IMR-90 (cell line): ENCODE measurements around the gene ADAMTS9. TPM values are rescaled to one million over a fixed set of nuclear protein-coding genes. Genes with fewer than 3 reads are reported as not detected.

Experiments
- ATAC-seq: fragments of 200-7000 bp; cut with Tn5 transposase; 2 replicates; pipeline ENCODE4 v1.9.1; 2020; ENCODE audit warnings: low read depth, mild to moderate bottlenecking, moderate library complexity
- BruUV-seq: library from RNA; stranded (reverse); fragments of 400-500 nt; replicated peaks from 2 replicates; lab custom pipeline; 2021; lab: Mats Ljungman, UMichigan
- CTCF ChIA-PET: fragments of 300-600 bp; formaldehyde crosslinking; extraction: SDS; loops from one replicate; lab custom pipeline; 2021; ENCODE audit warnings: antibody characterized with exemption; lab: Yijun Ruan, JAX
- POLR2A ChIA-PET: fragments of 300-600 bp; sonication (Branson Sonifier 250); formaldehyde crosslinking; loops from one replicate; lab custom pipeline; 2022; ENCODE audit warnings: antibody characterized with exemption; ENCODE audit not compliant: unreplicated experiment; lab: Charles Lee
- DNase-seq: peaks from one replicate; pipeline ENCODE4 v3.0.0; 2013
- H2AFZ ChIP-seq: replicated peaks from 2 replicates; pipeline ENCODE3; 2013; ENCODE audit warnings: low read length, mild to moderate bottlenecking; ENCODE audit not compliant: poor library complexity
- H2AK5ac ChIP-seq: 2 replicates; pipeline ENCODE4 v1.6.1; 2013; ENCODE audit warnings: low read depth, low read length, inconsistent platforms
- H2AK9ac ChIP-seq: replicated peaks from 2 replicates; pipeline ENCODE3; 2013; ENCODE audit warnings: mild to moderate bottlenecking, low read depth, low read length, moderate library complexity; ENCODE audit not compliant: poor library complexity
- H2BK120ac ChIP-seq: 2 replicates; pipeline ENCODE4 v1.6.1; 2013; ENCODE audit warnings: low read depth, low read length, inconsistent platforms
- H2BK15ac ChIP-seq: 3 replicates; pipeline ENCODE4 v1.6.1; 2013; ENCODE audit warnings: low read depth, low read length, inconsistent platforms
- H2BK20ac ChIP-seq: 2 replicates; pipeline ENCODE4 v1.6.1; 2013; ENCODE audit warnings: low read depth, mild to moderate bottlenecking, inconsistent platforms, low read length, moderate library complexity
- H2BK5ac ChIP-seq: 2 replicates; pipeline ENCODE4 v1.6.1; 2013; ENCODE audit warnings: mild to moderate bottlenecking, low read depth, low read length, inconsistent platforms; ENCODE audit not compliant: poor library complexity, severe bottlenecking
- H3K14ac ChIP-seq: replicated peaks from 2 replicates; pipeline ENCODE4 v1.6.1; 2013; ENCODE audit warnings: low read depth, low read length, inconsistent platforms
- H3K18ac ChIP-seq: 2 replicates; pipeline ENCODE4 v1.6.1; 2013; ENCODE audit warnings: low read depth, low read length, control low read depth
- H3K23ac ChIP-seq: 2 replicates; pipeline ENCODE4 v1.6.1; 2013; ENCODE audit warnings: low read depth, low read length, inconsistent platforms
- H3K27ac ChIP-seq: 2 replicates; pipeline ENCODE4 v1.5.1; 2013; ENCODE audit warnings: mild to moderate bottlenecking, control low read depth, low read length; ENCODE audit not compliant: insufficient read depth
- H3K27me3 ChIP-seq: 2 replicates; pipeline ENCODE4 v1.6.1; 2013; ENCODE audit warnings: low read length; ENCODE audit not compliant: control insufficient read depth, insufficient read depth
- H3K36me3 ChIP-seq: 2 replicates; pipeline ENCODE4 v1.6.1; 2013; ENCODE audit warnings: low read length, mixed read lengths; ENCODE audit not compliant: control insufficient read depth, insufficient read depth
- H3K4ac ChIP-seq: 2 replicates; pipeline ENCODE4 v1.6.1; 2013; ENCODE audit warnings: low read depth, low read length, inconsistent platforms
- H3K4me1 ChIP-seq: 2 replicates; pipeline ENCODE4 v1.6.1; 2013; ENCODE audit warnings: low read length, mixed read lengths; ENCODE audit not compliant: control insufficient read depth, insufficient read depth
- H3K4me2 ChIP-seq: 2 replicates; pipeline ENCODE4 v1.6.1; 2013; ENCODE audit warnings: low read depth, mild to moderate bottlenecking, control low read depth, low read length, moderate library complexity
- H3K4me3 ChIP-seq: 2 replicates; pipeline ENCODE4 v1.5.1; 2013; ENCODE audit warnings: low read depth, mild to moderate bottlenecking, control low read depth, low read length, moderate library complexity; ENCODE audit not compliant: insufficient read depth
- H3K56ac ChIP-seq: 2 replicates; pipeline ENCODE4 v1.6.1; 2013; ENCODE audit warnings: low read length, inconsistent platforms; ENCODE audit not compliant: insufficient read depth; ENCODE audit errors: extremely low read depth
- H3K79me1 ChIP-seq, 2 experiments: 2 replicates each; pipeline ENCODE4 v1.6.1; 2013; ENCODE audit warnings: low read length in 2 of 2, inconsistent platforms in 1 of 2, low read depth in 1 of 2
- H3K9ac ChIP-seq: 2 replicates; pipeline ENCODE4 v1.6.1; 2013; ENCODE audit warnings: low read depth, low read length, control low read depth
- H3K9me1 ChIP-seq: 2 replicates; pipeline ENCODE4 v1.6.1; 2013; ENCODE audit warnings: low read length, inconsistent platforms; ENCODE audit not compliant: insufficient read depth
- H3K9me3 ChIP-seq: 2 replicates; pipeline ENCODE4 v1.6.1; 2013; ENCODE audit warnings: low read length; ENCODE audit not compliant: control insufficient read depth, insufficient read depth
- H4K20me1 ChIP-seq: 2 replicates; pipeline ENCODE4 v1.6.1; 2013; ENCODE audit warnings: low read length, inconsistent platforms; ENCODE audit not compliant: insufficient read depth
- H4K5ac ChIP-seq: 2 replicates; pipeline ENCODE4 v1.6.1; 2013; ENCODE audit warnings: mild to moderate bottlenecking, low read depth, low read length, control low read depth
- H4K8ac ChIP-seq, 2 experiments: 2 replicates each; pipeline ENCODE4 v1.6.1; 2013; ENCODE audit warnings: low read depth in 2 of 2, low read length in 2 of 2, control low read depth in 1 of 2, inconsistent platforms in 1 of 2
- H4K91ac ChIP-seq: 2 replicates; pipeline ENCODE4 v1.6.1; 2013; ENCODE audit warnings: low read depth, low read length, inconsistent platforms; ENCODE audit not compliant: insufficient read depth
- CEBPB ChIP-seq: IDR thresholded peaks from 2 replicates; pipeline ENCODE4 v1.6.1; 2012; ENCODE audit warnings: low read depth, low read length, improper control_type of control experiment
- CTCF ChIP-seq: conservative IDR thresholded peaks from 2 replicates; pipeline ENCODE4 v1.5.1; 2012; ENCODE audit warnings: mild to moderate bottlenecking, low read depth, low read length, improper control_type of control experiment
- FOS ChIP-seq: fragments of 150-350 bp; IDR thresholded peaks from 2 replicates; pipeline ENCODE4 v1.6.1; 2016; ENCODE audit warnings: low read depth, low read length
- MAFK ChIP-seq: IDR thresholded peaks from 2 replicates; pipeline ENCODE4 v1.6.1; 2012; ENCODE audit warnings: low read depth, low read length, improper control_type of control experiment
- MAZ ChIP-seq: IDR thresholded peaks from 2 replicates; pipeline ENCODE4 v1.6.1; 2012; ENCODE audit warnings: low read depth, mild to moderate bottlenecking, low read length, improper control_type of control experiment, moderate library complexity, borderline replicate concordance
- MXI1 ChIP-seq: IDR thresholded peaks from 2 replicates; pipeline ENCODE4 v1.6.1; 2012; ENCODE audit warnings: low read depth, mild to moderate bottlenecking, low read length, moderate library complexity, borderline replicate concordance
- NFE2L2 ChIP-seq: fragments of 150-350 bp; IDR thresholded peaks from 2 replicates; pipeline ENCODE4 v1.6.1; 2016; ENCODE audit warnings: low read depth, mild to moderate bottlenecking, low read length
- POLR2A ChIP-seq: IDR thresholded peaks from 2 replicates; pipeline ENCODE4 v1.6.1; 2012; ENCODE audit warnings: mild to moderate bottlenecking, low read depth, low read length
- RCOR1 ChIP-seq: IDR thresholded peaks from 2 replicates; pipeline ENCODE4 v1.6.1; 2012; ENCODE audit warnings: mild to moderate bottlenecking, low read length, improper control_type of control experiment; ENCODE audit not compliant: insufficient replicate concordance
- RFX5 ChIP-seq: IDR thresholded peaks from 2 replicates; pipeline ENCODE4 v1.8.0; 2012; ENCODE audit warnings: low read depth, mild to moderate bottlenecking, low read length, moderate library complexity
- SMC3 ChIP-seq: fragments of 150-350 bp; IDR thresholded peaks from 2 replicates; pipeline ENCODE4 v1.6.1; 2016; ENCODE audit warnings: low read depth, mild to moderate bottlenecking, antibody characterized with exemption, low read length, moderate library complexity
- USF2 ChIP-seq: fragments of 150-350 bp; IDR thresholded peaks from 2 replicates; pipeline ENCODE4 v1.6.1; 2017; ENCODE audit warnings: mild to moderate bottlenecking, antibody characterized with exemption, low read length, low read depth
- WGBS, 2 experiments: methylation state at CpG; one replicate each; pipeline versions ENCODE4 v1.1.5 to v1.1.7; 2013; ENCODE audit warnings: missing lambda C conversion rate in 2 of 2; ENCODE audit not compliant: insufficient read length in 1 of 2; ENCODE audit errors: extremely low coverage in 2 of 2; 5-methylcytosine and 5-hydroxymethylcytosine counted together
- dilution Hi-C: fragments of 300-500 bp; cut with HindIII; formaldehyde crosslinking; loops from one replicate; pipeline ENCODE4 v1.14.3; 2018; ENCODE audit warnings: low sequenced_read_pairs; ENCODE audit not compliant: unreplicated experiment
- in situ Hi-C: fragments of 300-500 bp; cut with MboI; formaldehyde crosslinking; loops from 3 replicates; pipeline ENCODE4 v1.14.3; 2019; ENCODE audit warnings: low sequenced_read_pairs, inconsistent platforms, mixed read lengths
- intact Hi-C: fragments of 100-400 bp; cut with micrococcal nuclease; formaldehyde crosslinking; loops from 2 replicates; pipeline ENCODE4 v1.10.0; 2022
- polyA plus RNA-seq, 3 experiments: library from polyadenylated mRNA; depleted of rRNA; stranded (reverse); fragments of >200 nt; gene quantifications; 2 replicates each; pipeline ENCODE4 v1.2.3, GENCODE V29; 2012; ENCODE audit warnings: low replicate concordance in 1 of 3
- total RNA-seq: library from RNA; depleted of rRNA; stranded (reverse); fragments of >200 nt; gene quantifications from 2 replicates; pipeline ENCODE4 v1.2.3, GENCODE V29; 2012
- TF ChIP-seq, protein P1 (sequence below): fragments of 150-350 bp; IDR thresholded peaks from 2 replicates; pipeline ENCODE4 v1.6.1; 2016; ENCODE audit warnings: low read depth, mild to moderate bottlenecking, low read length, moderate library complexity, borderline replicate concordance

The ADAMTS9 gene
- total and polyA plus RNA-seq, 2 of the 4 experiments (the other 2 are of a cell fraction), result 0.55 to 1.1 TPM

DNA sequence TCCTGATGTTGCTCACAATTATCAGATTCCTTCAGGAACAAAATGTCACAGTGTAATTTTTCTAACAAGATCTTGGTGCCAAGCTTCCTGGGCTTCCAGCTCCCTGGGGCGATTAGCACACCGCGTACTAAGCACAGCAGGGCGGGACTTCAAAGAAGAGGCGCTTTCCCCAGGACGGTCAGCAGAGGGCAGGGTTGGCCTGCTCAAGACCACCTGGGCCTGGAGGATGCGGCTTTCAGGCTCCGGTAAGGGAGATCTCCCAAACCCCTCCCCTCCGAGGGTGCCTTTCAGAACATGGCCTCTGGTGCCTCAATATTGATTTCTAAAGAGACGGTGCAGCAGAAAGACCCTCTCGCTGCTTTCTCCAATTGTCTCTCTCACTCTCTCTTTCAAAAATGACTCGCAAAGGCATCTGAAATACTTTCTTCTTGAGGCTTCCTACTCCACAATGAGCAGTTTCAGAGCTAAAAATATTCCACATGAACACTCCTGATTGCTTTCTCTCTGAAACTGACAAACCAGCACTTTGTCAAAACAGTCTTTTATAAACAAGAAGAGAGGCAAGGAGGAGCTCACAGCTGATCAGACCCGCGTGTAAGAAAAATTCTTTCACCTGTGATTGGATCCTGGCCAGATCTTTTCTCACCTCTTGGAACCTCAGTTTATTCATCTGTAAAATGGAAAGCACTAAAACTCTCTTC, 154.0 kb downstream of the ADAMTS9 start:
- H2BK120ac ChIP-seq, result no peak overlapping the region
- dilution Hi-C loops, result no loop called here
- POLR2A ChIA-PET, result interaction anchor here (0.6 to 0.7 kb wide), 2 partner anchors 19 to 32 kb away, joined by 4 to 15 read pairs; no protein-coding TSS in a partner anchor
- no peaks in the 10 kb centered on the region; the same call in 1 of the 2 replicates for H3K27me3 ChIP-seq
- DNase-seq (peak; percentile 87), ATAC-seq (peak; percentile 98)
- H3K23ac ChIP-seq, result no peak overlapping the region
- H2BK15ac ChIP-seq, result peak overlapping the region; percentile 18; the same call in 1 of the 3 replicates
- no peaks in the 10 kb centered on the region for H3K9me3 ChIP-seq
- no TSS peak for BruUV-seq
- no peak overlapping the region for H3K56ac ChIP-seq
- peak overlapping the region; percentile 37 for H2AFZ ChIP-seq
- no peak overlapping the region for H3K14ac ChIP-seq
- H2AK5ac ChIP-seq, result no peak overlapping the region
- H4K20me1 ChIP-seq, result no peaks in the 10 kb centered on the region
- peak overlapping the region; percentile 44; the same call in 1 of the 2 replicates for H2BK20ac ChIP-seq
- H3K27ac ChIP-seq, result no peak overlapping the region
- CTCF ChIA-PET, result interaction anchor here (0.6 to 1.0 kb wide), 13 partner anchors 9 to 1209 kb away, joined by 3 to 4 read pairs (median 3); no protein-coding TSS in a partner anchor
- peaks cover 4% of the 10 kb centered on the region for H3K36me3 ChIP-seq
- H2AK9ac ChIP-seq, result no peak overlapping the region
- no peak overlapping the region for H3K9ac ChIP-seq
- 6% methylated on average over 6 of the region's 14 CpGs; no CpG with 5 or more reads in 1 of the 2 experiments for WGBS, 2 experiments
- H2BK5ac ChIP-seq, result no peak overlapping the region
- no peak overlapping the region for H4K91ac ChIP-seq
- H4K8ac ChIP-seq, result 0 out of 4 replicates have a peak overlapping the region, but pooled peaks of 1 of the 2 experiments have one; percentile 7
- no peak overlapping the region for H4K5ac ChIP-seq
- H3K4me2 ChIP-seq, result peak overlapping the region; percentile 75; the same call in 1 of the 2 replicates
- in situ Hi-C loops, result loop anchor here (10.0 to 25.0 kb wide), 4 partner anchors 711 to 1654 kb away; no protein-coding TSS in a partner anchor
- no peaks in the 10 kb centered on the region for H3K9me1 ChIP-seq
- H3K4me3 ChIP-seq, result no peak overlapping the region
- H3K18ac ChIP-seq, result no peak overlapping the region
- intact Hi-C loops, result loop anchor here (1.0 to 10.0 kb wide), 6 partner anchors 155 to 1219 kb away; no protein-coding TSS in a partner anchor
- H3K4me1 ChIP-seq, result peaks cover 3% of the 10 kb centered on the region; the same call in 1 of the 2 replicates
- H3K79me1 ChIP-seq, result no peaks in the 10 kb centered on the region
- no peak overlapping the region for H3K4ac ChIP-seq
- TF ChIP-seq MAZ, result peak; percentile 34; the same call in 1 of the 2 replicates
- TF ChIP-seq SMC3, result peak; percentile 72
- no peak for TF ChIP-seq NFE2L2
- no peak for TF ChIP-seq CEBPB
- TF ChIP-seq MXI1, result no peak
- TF ChIP-seq CTCF, result peak; percentile 86
- TF ChIP-seq FOS, result no peak
- no peak for TF ChIP-seq USF2
- TF ChIP-seq RCOR1, result no peak
- TF ChIP-seq, protein P1, sequence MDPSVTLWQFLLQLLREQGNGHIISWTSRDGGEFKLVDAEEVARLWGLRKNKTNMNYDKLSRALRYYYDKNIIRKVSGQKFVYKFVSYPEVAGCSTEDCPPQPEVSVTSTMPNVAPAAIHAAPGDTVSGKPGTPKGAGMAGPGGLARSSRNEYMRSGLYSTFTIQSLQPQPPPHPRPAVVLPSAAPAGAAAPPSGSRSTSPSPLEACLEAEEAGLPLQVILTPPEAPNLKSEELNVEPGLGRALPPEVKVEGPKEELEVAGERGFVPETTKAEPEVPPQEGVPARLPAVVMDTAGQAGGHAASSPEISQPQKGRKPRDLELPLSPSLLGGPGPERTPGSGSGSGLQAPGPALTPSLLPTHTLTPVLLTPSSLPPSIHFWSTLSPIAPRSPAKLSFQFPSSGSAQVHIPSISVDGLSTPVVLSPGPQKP, result no peak
- no peak for TF ChIP-seq MAFK
- no peak for TF ChIP-seq RFX5
- no peak for TF ChIP-seq POLR2A
